IgD-negative memory B cell (primary cell): ENCODE results near the gene TMEM272. TPM values are rescaled to one million over a fixed set of nuclear protein-coding genes. Genes with fewer than 3 reads are reported as not detected.

Source experiments
- H3K27ac Mint-ChIP-seq, 3 donors: one replicate each; pipeline ENCODE4 v1.8.0; 2020 to 2022; ENCODE audit warnings: mild to moderate bottlenecking in 3 of 3, mixed read lengths in 3 of 3, moderate library complexity in 1 of 3
- H3K27me3 Mint-ChIP-seq: one replicate; pipeline ENCODE4 v1.8.0; 2021; ENCODE audit warnings: mixed read lengths
- H3K36me3 Mint-ChIP-seq: one replicate; pipeline ENCODE4 v1.8.0; 2020; ENCODE audit warnings: mild to moderate bottlenecking, mixed read lengths
- H3K4me1 Mint-ChIP-seq, 3 donors: one replicate each; pipeline ENCODE4 v1.8.0; 2020 to 2022; ENCODE audit warnings: mixed read lengths in 3 of 3, mild to moderate bottlenecking in 1 of 3
- H3K4me3 Mint-ChIP-seq, 4 donors: one replicate each; pipeline ENCODE4 v1.8.0; 2020 to 2022; ENCODE audit warnings: mild to moderate bottlenecking in 4 of 4, mixed read lengths in 4 of 4, moderate library complexity in 3 of 4
- H3K9me3 Mint-ChIP-seq, 3 donors: one replicate each; pipeline ENCODE4 v1.8.0; 2020 to 2021; ENCODE audit warnings: mixed read lengths in 3 of 3, mild to moderate bottlenecking in 1 of 3
- polyA plus RNA-seq: library from polyadenylated mRNA; unstranded; fragments of 300-500 nt; fragmentation: Illumina TruSeq; gene quantifications from one replicate; pipeline ENCODE4 v1.2.3, GENCODE V29; 2021

TMEM272 gene
- polyA plus RNA-seq, 1 donor from 2014 or later = not detected

- Mint-ChIP-seq H3K4me3 (no peak overlapping the region), H3K9me3 (peaks cover 0 to 1% (median 0%) of the 10 kb centered on the region in 3 donors), H3K36me3 (no peaks in the 10 kb centered on the region), H3K27me3 (peaks cover 7% of the 10 kb centered on the region), H3K27ac (no peak overlapping the region), H3K4me1 (peaks cover 0 to 2% (median 0%) of the 10 kb centered on the region in 3 donors)
These were observed 5.1 kb downstream of the TMEM272 start for GRCh38 chr13:51839711-51840540.

- Mint-ChIP-seq H3K27ac (no peak overlapping the region), H3K4me1 (peaks cover 0 to under 1% (median 0%) of the 10 kb centered on the region in 3 donors), H3K9me3 (peaks cover 0 to 1% (median 0%) of the 10 kb centered on the region in 3 donors), H3K4me3 (no peak overlapping the region), H3K27me3 (no peaks in the 10 kb centered on the region), H3K36me3 (no peaks in the 10 kb centered on the region)
These were observed 6.6 kb downstream of the TMEM272 start for GRCh38 chr13:51838240-51838846.

GRCh38 chr13:51837016-51837415 is 8.0 kb downstream of the TMEM272 start:
- Mint-ChIP-seq H3K9me3 (peaks cover 0 to 1% (median 0%) of the 10 kb centered on the region in 3 donors), H3K27me3 (peaks cover 5% of the 10 kb centered on the region), H3K36me3 (no peaks in the 10 kb centered on the region), H3K27ac (no peak overlapping the region), H3K4me1 (peaks cover 9 to 14% (median 10%) of the 10 kb centered on the region in 3 donors), H3K4me3 (no peak overlapping the region)

GRCh38 chr13:51834581-51835171 is 10.3 kb downstream of the TMEM272 start:
- Mint-ChIP-seq H3K4me3 (peak overlapping the region in 1 of 4 donors; percentile 3), H3K4me1 (peaks cover 14 to 19% (median 15%) of the 10 kb centered on the region in 3 donors)

GRCh38 chr13:51833980-51834379 is 11.0 kb downstream of the TMEM272 start:
- Mint-ChIP-seq H3K36me3 (no peaks in the 10 kb centered on the region), H3K27ac (no peak overlapping the region), H3K27me3 (peaks cover 5% of the 10 kb centered on the region), H3K4me1 (peaks cover 16 to 26% (median 21%) of the 10 kb centered on the region in 3 donors), H3K9me3 (peaks cover 0 to 1% (median 0%) of the 10 kb centered on the region in 3 donors), H3K4me3 (no peak overlapping the region)

More at GRCh38 chr13:51834581-51835171, 10.3 kb downstream of the TMEM272 start:
- H3K9me3 Mint-ChIP-seq = peaks cover 0 to 1% (median 0%) of the 10 kb centered on the region in 3 donors
- H3K36me3 Mint-ChIP-seq = no peaks in the 10 kb centered on the region
- H3K27me3 Mint-ChIP-seq = peaks cover 5% of the 10 kb centered on the region
- H3K27ac Mint-ChIP-seq = no peak overlapping the region

- peak overlapping the region in 1 of 3 donors; percentile 60 for H3K27ac Mint-ChIP-seq
These were observed 12.4 kb downstream of the TMEM272 start for GRCh38 chr13:51832471-51833152.

GRCh38 chr13:51831519-51831918 is 13.5 kb downstream of the TMEM272 start:
- Mint-ChIP-seq H3K9me3 (peaks cover 0 to 1% (median 0%) of the 10 kb centered on the region in 3 donors), H3K27ac (no peak overlapping the region), H3K27me3 (peaks cover 10% of the 10 kb centered on the region), H3K36me3 (no peaks in the 10 kb centered on the region), H3K4me1 (peaks cover 16 to 41% (median 28%) of the 10 kb centered on the region in 3 donors), H3K4me3 (no peak overlapping the region)

More at GRCh38 chr13:51832471-51833152, 12.4 kb downstream of the TMEM272 start:
- peak overlapping the region in 2 of 4 donors; percentile 6 to 53 for H3K4me3 Mint-ChIP-seq
- H3K27me3 Mint-ChIP-seq = peaks cover 10% of the 10 kb centered on the region
- H3K36me3 Mint-ChIP-seq = no peaks in the 10 kb centered on the region
- H3K4me1 Mint-ChIP-seq = peaks cover 16 to 37% (median 27%) of the 10 kb centered on the region in 3 donors
- H3K9me3 Mint-ChIP-seq = peaks cover 0 to 1% (median 0%) of the 10 kb centered on the region in 3 donors

GRCh38 chr13:51829568-51829899 is 15.4 kb downstream of the TMEM272 start:
- Mint-ChIP-seq H3K27me3 (peaks cover 10% of the 10 kb centered on the region), H3K36me3 (no peaks in the 10 kb centered on the region), H3K9me3 (no peaks in the 10 kb centered on the region), H3K4me3 (peak overlapping the region in 1 of 4 donors; percentile 39), H3K27ac (no peak overlapping the region), H3K4me1 (peaks cover 16 to 46% (median 38%) of the 10 kb centered on the region in 3 donors)

GRCh38 chr13:51828730-51829567 is 16.0 kb downstream of the TMEM272 start:
- peak overlapping the region in 2 of 4 donors; percentile 29 to 39 for H3K4me3 Mint-ChIP-seq
- H3K4me1 Mint-ChIP-seq = peaks cover 16 to 46% (median 38%) of the 10 kb centered on the region in 3 donors
- peaks cover 10% of the 10 kb centered on the region for H3K27me3 Mint-ChIP-seq
- no peaks in the 10 kb centered on the region for H3K9me3 Mint-ChIP-seq
- H3K27ac Mint-ChIP-seq = peak overlapping the region in 1 of 3 donors; percentile 59
- H3K36me3 Mint-ChIP-seq = no peaks in the 10 kb centered on the region

- H3K27me3 Mint-ChIP-seq = peaks cover 5% of the 10 kb centered on the region
- peak overlapping the region in 1 of 3 donors; percentile 8 for H3K27ac Mint-ChIP-seq
These were observed 17.7 kb downstream of the TMEM272 start for GRCh38 chr13:51827254-51827653.

GRCh38 chr13:51826606-51827005 is 18.4 kb downstream of the TMEM272 start:
- Mint-ChIP-seq H3K36me3 (no peaks in the 10 kb centered on the region), H3K27me3 (peaks cover 5% of the 10 kb centered on the region), H3K9me3 (no peaks in the 10 kb centered on the region), H3K4me1 (peaks cover 6 to 43% (median 41%) of the 10 kb centered on the region in 3 donors), H3K27ac (peak overlapping the region in 1 of 3 donors; percentile 16), H3K4me3 (no peak overlapping the region)

More at GRCh38 chr13:51827254-51827653, 17.7 kb downstream of the TMEM272 start:
- no peaks in the 10 kb centered on the region for H3K9me3 Mint-ChIP-seq
- no peak overlapping the region for H3K4me3 Mint-ChIP-seq
- H3K36me3 Mint-ChIP-seq = no peaks in the 10 kb centered on the region
- peaks cover 10 to 45% (median 38%) of the 10 kb centered on the region in 3 donors for H3K4me1 Mint-ChIP-seq

GRCh38 chr13:51825681-51826254 is 19.2 kb downstream of the TMEM272 start:
- H3K4me3 Mint-ChIP-seq = peak overlapping the region in 1 of 4 donors; percentile 54
- H3K4me1 Mint-ChIP-seq = peaks cover 13 to 50% (median 50%) of the 10 kb centered on the region in 3 donors
- H3K27ac Mint-ChIP-seq = peak overlapping the region in 1 of 3 donors; percentile 62
- H3K36me3 Mint-ChIP-seq = no peaks in the 10 kb centered on the region
- no peaks in the 10 kb centered on the region for H3K9me3 Mint-ChIP-seq
- peaks cover 5% of the 10 kb centered on the region for H3K27me3 Mint-ChIP-seq

GRCh38 chr13:51825165-51825592 is 19.8 kb downstream of the TMEM272 start:
- Mint-ChIP-seq H3K27ac (peak overlapping the region in 1 of 3 donors; percentile 62), H3K4me3 (peak overlapping the region in 2 of 4 donors; percentile 54 to 63), H3K36me3 (no peaks in the 10 kb centered on the region), H3K9me3 (no peaks in the 10 kb centered on the region), H3K4me1 (peaks cover 18 to 53% (median 53%) of the 10 kb centered on the region in 3 donors), H3K27me3 (peaks cover 5% of the 10 kb centered on the region)
